Fibroblast of skin of left biceps (primary cell): ENCODE measurements around the gene SGIP1.
"Not testable (repeated sequence)": the region's sequence is repeated elsewhere in the genome, so short reads cannot be mapped to it uniquely, and the experiment has no call there.

Experiments used
- DNase-seq, 2 experiments: peaks; one replicate each; pipeline ENCODE4 v3.0.0-alpha.2; 2013; ENCODE audit warnings: low read depth in 2 of 2

SGIP1 gene

GRCh38 chr1:66768965-66769364 lies 235.0 kb downstream of the SGIP1 start:
- DNase-seq: no peak

DNA sequence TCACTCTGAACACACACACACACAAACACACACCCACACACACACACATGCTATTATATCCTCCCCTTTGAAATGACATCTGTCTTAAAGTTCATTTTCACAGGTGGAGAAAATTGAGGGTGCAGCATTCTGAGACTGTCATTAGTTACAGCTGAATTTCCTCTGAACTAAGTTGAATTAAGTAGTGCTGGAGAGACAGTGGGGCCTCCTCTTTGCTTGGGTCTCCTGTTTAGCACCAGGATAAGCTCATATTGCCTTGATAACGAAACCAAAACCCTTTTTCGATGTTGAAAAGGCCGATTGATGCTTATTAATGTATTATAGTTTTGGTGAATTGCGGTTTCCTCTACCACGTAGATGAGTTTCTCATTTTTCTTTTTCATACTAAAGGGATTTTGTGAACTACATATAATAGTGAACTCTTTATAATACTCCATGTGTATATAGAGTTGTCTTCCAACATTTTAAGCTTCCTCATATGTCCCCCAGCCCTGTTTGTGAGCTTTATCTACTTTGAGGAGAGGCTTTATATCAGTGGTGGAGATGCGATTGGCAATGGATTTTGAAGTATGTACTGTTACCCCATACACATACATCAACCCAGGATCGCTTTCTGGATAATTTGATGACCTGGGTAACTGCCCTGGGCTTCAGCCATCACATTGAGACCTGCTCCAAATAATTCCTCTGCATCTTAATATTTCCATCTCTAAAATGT lies 235.7 kb downstream of the SGIP1 start:
- no peak for DNase-seq

DNA sequence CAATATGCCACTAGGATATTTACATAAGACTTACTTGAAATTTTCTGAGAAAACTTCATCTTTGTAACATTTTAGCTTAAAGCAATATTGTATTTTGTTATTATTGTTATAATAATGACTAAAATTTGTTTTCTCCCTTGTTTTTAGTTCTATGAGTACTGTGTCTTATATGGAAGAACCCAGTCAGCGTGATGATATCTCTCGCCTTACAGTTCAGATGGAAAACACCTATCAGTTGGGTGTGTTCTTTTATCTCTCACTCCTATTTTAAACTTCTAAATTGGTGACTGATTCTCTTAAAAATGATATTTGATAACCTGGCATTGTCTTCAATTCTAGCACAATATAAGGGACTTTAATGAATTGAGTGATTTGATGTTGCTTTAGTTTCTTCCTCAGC lies 236.3 kb downstream of the SGIP1 start:
- no peak for DNase-seq

GRCh38 chr1:66770694-66771093 lies 236.7 kb downstream of the SGIP1 start:
- DNase-seq: no peak

DNA sequence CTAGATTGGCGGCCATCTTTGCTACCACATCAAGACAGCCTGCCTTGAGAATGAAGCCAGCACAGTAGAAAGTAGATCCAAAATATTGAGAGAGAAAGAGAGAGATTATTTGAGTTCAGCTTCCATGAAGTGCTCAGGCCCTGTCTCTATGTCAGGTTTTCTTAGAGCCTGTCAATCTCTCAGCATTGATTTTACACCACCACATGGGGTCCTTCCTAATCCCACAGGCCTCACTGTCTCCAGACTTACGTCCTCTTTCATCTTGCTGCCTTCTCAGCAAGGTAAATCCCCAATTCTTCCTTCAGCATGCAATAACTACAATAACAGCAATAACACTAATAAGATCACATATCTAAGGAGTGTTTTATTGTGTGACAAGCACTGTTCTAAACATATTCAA lies 239.3 kb downstream of the SGIP1 start:
- no peak for DNase-seq

- no peak for DNase-seq
Observed at GRCh38 chr1:66774438-66774837, 240.5 kb downstream of the SGIP1 start.

GRCh38 chr1:66775646-66776045 lies 241.7 kb downstream of the SGIP1 start:
- DNase-seq: no peak

DNA sequence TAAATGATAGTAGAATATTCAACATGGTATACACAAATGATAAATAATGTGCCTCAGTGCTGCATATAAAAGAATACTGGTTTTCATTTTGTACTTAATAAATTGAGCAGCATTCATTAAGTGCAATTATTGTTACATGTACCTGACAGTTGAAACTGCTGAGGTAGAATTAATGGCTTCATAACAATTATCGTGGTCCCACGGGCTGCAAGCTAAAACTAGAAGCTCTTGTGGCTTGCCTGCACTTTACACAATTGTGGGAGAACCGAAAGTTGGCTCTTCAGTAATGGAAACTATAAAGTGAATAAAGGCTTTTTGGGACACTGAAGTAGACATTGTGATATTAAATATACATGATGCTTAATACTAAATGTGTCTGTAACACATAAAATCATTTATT lies 243.9 kb downstream of the SGIP1 start:
- DNase-seq: no peak

DNA sequence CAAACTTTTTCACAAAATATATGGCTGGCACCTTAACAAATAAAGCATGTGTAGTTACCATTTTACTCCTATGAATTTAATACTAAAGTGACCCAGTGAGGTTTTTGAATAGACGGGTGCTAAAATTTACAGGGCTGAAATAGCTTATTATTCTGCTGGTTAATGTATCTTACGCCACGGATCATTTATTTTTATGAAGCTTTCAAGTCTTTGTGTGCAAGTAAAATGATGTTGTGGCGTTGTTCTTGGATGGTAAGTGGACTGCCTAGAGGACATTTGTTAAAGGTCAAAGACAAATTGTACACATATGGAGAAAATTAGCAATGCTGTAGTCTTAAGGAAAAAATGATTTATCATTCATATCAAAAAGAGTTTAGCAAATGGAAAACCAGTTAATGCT lies 244.3 kb downstream of the SGIP1 start:
- DNase-seq: no peak

DNA sequence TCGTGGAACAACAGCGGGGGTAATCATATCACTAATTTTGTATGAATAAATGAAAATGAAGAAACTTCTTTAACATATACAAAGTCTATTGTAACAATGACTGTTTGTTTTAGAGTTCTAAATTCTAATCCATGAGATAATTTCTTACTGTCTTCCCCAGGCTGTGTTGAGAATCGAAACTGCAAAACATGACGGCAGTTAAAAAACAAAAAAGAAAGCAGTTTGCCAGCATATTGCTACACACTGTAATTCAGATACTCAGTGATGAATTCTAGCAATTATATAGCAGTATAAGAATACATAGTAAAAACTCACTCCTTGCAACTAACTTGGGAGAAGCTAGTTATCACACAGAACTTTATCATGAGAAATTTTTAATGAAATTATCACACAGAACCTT lies 245.0 kb downstream of the SGIP1 start:
- DNase-seq: no peak

- no peak for DNase-seq
Observed at GRCh38 chr1:66779475-66780078, 245.6 kb downstream of the SGIP1 start.

DNA sequence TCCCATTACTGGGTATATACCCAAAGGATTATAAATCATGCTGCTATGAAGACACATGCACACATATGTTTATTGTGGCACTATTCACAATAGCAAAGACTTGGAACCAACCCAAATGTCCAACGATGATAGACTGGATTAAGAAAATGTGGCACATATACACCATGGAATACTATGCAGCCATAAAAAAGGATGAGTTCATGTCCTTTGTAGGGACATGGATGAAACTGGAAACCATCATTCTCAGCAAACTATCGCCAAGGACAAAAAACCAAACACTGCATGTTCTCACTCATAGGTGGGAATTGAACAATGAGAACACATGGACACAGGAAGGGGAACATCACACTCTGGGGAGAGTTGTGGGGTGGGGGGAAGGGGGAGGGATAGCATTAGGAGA lies 251.8 kb downstream of the SGIP1 start:
- not testable (repeated sequence) for DNase-seq

DNA sequence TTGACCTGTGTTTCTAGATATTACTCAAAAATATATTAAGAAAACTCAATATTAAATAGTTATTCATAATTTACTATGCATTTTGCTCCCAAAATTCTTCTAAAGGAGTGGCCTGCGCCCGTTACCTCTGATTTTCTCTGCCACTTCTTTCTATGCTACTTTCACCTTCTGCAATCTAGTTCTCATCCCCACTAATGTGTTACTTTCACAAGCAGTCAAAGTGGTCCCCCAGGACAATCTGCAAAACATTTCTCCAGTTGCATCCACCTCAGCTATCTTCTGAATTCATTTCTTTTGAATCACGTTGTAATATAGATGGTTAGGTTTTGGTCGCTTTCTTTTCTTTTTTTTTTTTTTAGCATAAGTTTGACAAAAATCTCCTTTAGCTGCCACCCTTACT lies 253.7 kb downstream of the SGIP1 start:
- no peak for DNase-seq

GRCh38 chr1:66788231-66788939 lies 254.4 kb downstream of the SGIP1 start:
- DNase-seq: no peak

DNA sequence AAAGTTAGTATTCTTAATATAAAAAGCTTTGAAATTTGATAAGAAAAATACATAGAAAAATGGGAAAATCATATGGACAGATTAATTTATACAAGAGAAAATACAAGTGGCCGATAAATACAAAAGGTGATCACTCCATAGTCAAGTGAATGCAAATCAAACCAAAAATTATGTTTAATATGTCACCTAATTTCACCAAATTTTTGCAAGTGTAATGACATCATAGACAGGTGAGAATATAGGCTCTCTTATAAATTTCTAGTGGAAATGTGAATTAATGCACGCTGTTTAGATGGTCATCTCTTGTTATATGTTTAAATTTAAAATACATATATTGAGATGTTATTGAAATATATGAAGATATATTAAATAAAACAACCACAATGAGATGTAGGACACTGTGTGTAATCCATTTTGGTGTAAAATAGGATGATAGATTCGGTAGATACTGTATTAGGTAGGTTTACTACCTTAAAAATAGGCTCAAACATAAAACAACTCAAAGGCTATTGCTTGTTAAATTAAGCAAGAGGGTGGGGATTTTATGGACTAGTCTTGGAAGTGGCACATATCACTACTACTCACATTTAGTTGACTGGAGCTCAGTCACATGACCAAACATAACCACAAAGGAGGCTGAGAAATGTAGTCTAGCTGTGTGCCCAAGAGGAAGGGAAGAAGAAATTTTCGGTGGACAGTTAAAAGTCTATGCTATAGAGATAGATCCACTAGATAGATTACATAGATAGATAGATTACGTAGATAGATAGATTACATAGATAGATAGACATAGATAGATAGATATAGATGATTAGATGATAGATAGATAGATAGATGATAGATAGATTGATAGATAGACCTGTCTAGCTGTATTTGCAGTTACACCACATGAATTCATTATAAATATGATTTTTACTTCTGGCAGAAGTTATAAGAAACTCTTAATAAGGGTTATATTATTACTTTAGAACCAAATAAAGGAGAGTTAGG lies 258.0 kb downstream of the SGIP1 start:
- no peak for DNase-seq

DNA sequence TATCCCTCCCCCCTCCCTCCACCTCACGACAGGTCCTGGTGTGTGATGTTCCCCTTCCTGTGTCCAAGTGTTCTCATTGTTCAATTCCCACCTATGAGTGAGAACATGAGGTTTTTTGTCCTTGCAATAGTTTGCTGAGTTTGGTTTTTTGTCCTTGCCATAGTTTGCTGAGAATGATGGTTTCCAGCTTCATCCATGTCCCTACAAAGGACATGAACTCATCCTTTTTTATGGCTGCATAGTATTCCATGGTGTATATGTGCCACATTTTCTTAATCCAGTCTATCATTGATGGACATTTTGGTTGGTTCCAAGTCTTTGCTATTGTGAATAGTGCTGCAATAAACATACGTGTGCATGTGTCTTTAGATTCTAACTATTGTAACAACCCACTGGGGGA lies 261.9 kb downstream of the SGIP1 start:
- not testable (repeated sequence) for DNase-seq
